Measurements from ENCODE around the gene MUC5AC. TPM values are rescaled to one million over a fixed set of nuclear protein-coding genes. Genes with fewer than 3 reads are reported as not detected.

The MUC5AC gene
- total RNA-seq, 2 donors from 2014 or later: not detected

GRCh38 chr11:1168256-1168655 is 10.5 kb downstream of the MUC5AC start:
- peaks cover 11% of the 10 kb centered on the region for H3K9me3 Mint-ChIP-seq
- Histone ChIP-seq H3K4me3 (ENCODE audit: low read length) (no peak overlapping the region), H3K27ac (ENCODE audit: low read depth, low read length) (no peak overlapping the region), H3K36me3 (ENCODE audit: control insufficient read depth, insufficient read depth, low read length) (no peaks in the 10 kb centered on the region), H3K27me3 (ENCODE audit: control insufficient read depth, insufficient read depth, low read length, poor library complexity, severe bottlenecking) (no peaks in the 10 kb centered on the region), H3K4me1 (ENCODE audit: control insufficient read depth, insufficient read depth, low read length) (no peaks in the 10 kb centered on the region), H3K9me3 (ENCODE audit: control insufficient read depth, low read length) (peaks cover 5% of the 10 kb centered on the region), H3K9ac (ENCODE audit: extremely low read depth, low read length, poor library complexity, severe bottlenecking) (no peak overlapping the region)
- no peak for DNase-seq
- H3K4me1 Mint-ChIP-seq: no peaks in the 10 kb centered on the region
- H3K4me3 Mint-ChIP-seq: no peak overlapping the region
- H3K27ac Mint-ChIP-seq: no peak overlapping the region
- WGBS, 2 experiments (ENCODE audit: insufficient coverage in 1 of 2, insufficient read length in 1 of 2): 90 to 91% methylated on average over 2 to 11 of the region's 11 CpGs
- TF ChIP-seq, protein P1, sequence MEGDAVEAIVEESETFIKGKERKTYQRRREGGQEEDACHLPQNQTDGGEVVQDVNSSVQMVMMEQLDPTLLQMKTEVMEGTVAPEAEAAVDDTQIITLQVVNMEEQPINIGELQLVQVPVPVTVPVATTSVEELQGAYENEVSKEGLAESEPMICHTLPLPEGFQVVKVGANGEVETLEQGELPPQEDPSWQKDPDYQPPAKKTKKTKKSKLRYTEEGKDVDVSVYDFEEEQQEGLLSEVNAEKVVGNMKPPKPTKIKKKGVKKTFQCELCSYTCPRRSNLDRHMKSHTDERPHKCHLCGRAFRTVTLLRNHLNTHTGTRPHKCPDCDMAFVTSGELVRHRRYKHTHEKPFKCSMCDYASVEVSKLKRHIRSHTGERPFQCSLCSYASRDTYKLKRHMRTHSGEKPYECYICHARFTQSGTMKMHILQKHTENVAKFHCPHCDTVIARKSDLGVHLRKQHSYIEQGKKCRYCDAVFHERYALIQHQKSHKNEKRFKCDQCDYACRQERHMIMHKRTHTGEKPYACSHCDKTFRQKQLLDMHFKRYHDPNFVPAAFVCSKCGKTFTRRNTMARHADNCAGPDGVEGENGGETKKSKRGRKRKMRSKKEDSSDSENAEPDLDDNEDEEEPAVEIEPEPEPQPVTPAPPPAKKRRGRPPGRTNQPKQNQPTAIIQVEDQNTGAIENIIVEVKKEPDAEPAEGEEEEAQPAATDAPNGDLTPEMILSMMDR (conservative IDR thresholded peaks at IDR 0.05): no peak
- H3K27me3 Mint-ChIP-seq (ENCODE audit: insufficient read depth): peaks cover 2% of the 10 kb centered on the region
- H3K36me3 Mint-ChIP-seq (ENCODE audit: low read depth): no peaks in the 10 kb centered on the region

- DNase-seq: no peak
- no peak overlapping the region for H3K27ac Mint-ChIP-seq
- Histone ChIP-seq H3K9me3 (ENCODE audit: control insufficient read depth, low read length) (peaks cover 9% of the 10 kb centered on the region), H3K9ac (ENCODE audit: extremely low read depth, low read length, poor library complexity, severe bottlenecking) (no peak overlapping the region), H3K36me3 (ENCODE audit: control insufficient read depth, insufficient read depth, low read length) (no peaks in the 10 kb centered on the region), H3K27ac (ENCODE audit: low read depth, low read length) (no peak overlapping the region), H3K4me1 (ENCODE audit: control insufficient read depth, insufficient read depth, low read length) (no peaks in the 10 kb centered on the region), H3K27me3 (ENCODE audit: control insufficient read depth, insufficient read depth, low read length, poor library complexity, severe bottlenecking) (no peaks in the 10 kb centered on the region), H3K4me3 (ENCODE audit: low read length) (no peak overlapping the region)
- 87 to 91% methylated on average over 13 to 23 of the region's 23 CpGs for WGBS, 2 experiments (ENCODE audit: insufficient coverage in 1 of 2, insufficient read length in 1 of 2)
- H3K4me3 Mint-ChIP-seq: no peak overlapping the region
- TF ChIP-seq, protein P1 (conservative IDR thresholded peaks at IDR 0.05): no peak
- H3K27me3 Mint-ChIP-seq (ENCODE audit: insufficient read depth): peaks cover 2% of the 10 kb centered on the region
- H3K36me3 Mint-ChIP-seq (ENCODE audit: low read depth): no peaks in the 10 kb centered on the region
- H3K4me1 Mint-ChIP-seq: no peaks in the 10 kb centered on the region
- H3K9me3 Mint-ChIP-seq: peaks cover 11% of the 10 kb centered on the region
These were observed 11.0 kb downstream of the MUC5AC start for GRCh38 chr11:1168721-1169161.

- H3K9ac ChIP-seq (ENCODE audit: extremely low read depth, low read length, poor library complexity, severe bottlenecking): no peak overlapping the region
- no peaks in the 10 kb centered on the region for H3K27me3 ChIP-seq (ENCODE audit: control insufficient read depth, insufficient read depth, low read length, poor library complexity, severe bottlenecking)
- no peak overlapping the region for H3K27ac Mint-ChIP-seq
- peaks cover 15% of the 10 kb centered on the region for H3K9me3 Mint-ChIP-seq
- no peaks in the 10 kb centered on the region for H3K36me3 Mint-ChIP-seq (ENCODE audit: low read depth)
- H3K4me3 ChIP-seq (ENCODE audit: low read length): no peak overlapping the region
- TF ChIP-seq, protein P1 (conservative IDR thresholded peaks at IDR 0.05): no peak
- DNase-seq: no peak
- no peak overlapping the region for H3K4me3 Mint-ChIP-seq
- peaks cover 9% of the 10 kb centered on the region for H3K9me3 ChIP-seq (ENCODE audit: control insufficient read depth, low read length)
- no peaks in the 10 kb centered on the region for H3K36me3 ChIP-seq (ENCODE audit: control insufficient read depth, insufficient read depth, low read length)
- no peaks in the 10 kb centered on the region for H3K4me1 Mint-ChIP-seq
- no peak overlapping the region for H3K27ac ChIP-seq (ENCODE audit: low read depth, low read length)
- 61 to 85% methylated on average over 2 of the region's 3 CpGs for WGBS, 2 experiments (ENCODE audit: insufficient coverage in 1 of 2, insufficient read length in 1 of 2)
- no peaks in the 10 kb centered on the region for H3K4me1 ChIP-seq (ENCODE audit: control insufficient read depth, insufficient read depth, low read length)
- peaks cover 2% of the 10 kb centered on the region for H3K27me3 Mint-ChIP-seq (ENCODE audit: insufficient read depth)
These were observed 13.7 kb downstream of the MUC5AC start for GRCh38 chr11:1171223-1171984.
